Measurements from ENCODE around the gene LUM.

Gene LUM

GRCh38 chr12:91072931-91073330 lies 38.4 kb downstream of the LUM start (continued):
- TF ChIP-seq ZBTB10 (tag by site-specific recombination; IDR thresholded peaks at IDR 0.05) (no peak), ZBTB6 (tag by site-specific recombination; IDR thresholded peaks at IDR 0.05) (no peak), ZNF48 (tag by site-specific recombination; IDR thresholded peaks at IDR 0.05) (no peak)

- POLR2A ChIA-PET, result no interaction called here
- no peak for TF ChIP-seq ELK4 (IDR thresholded peaks at IDR 0.05; ENCODE audit: borderline replicate concordance, low read depth, low read length)
- TF ChIP-seq ZNF488 (tag by site-specific recombination; IDR thresholded peaks at IDR 0.05), result no peak
- TF ChIP-seq ZNF155 (tag by site-specific recombination; IDR thresholded peaks at IDR 0.05), result no peak
- no peak for TF ChIP-seq ZNF146 (tag by site-specific recombination; IDR thresholded peaks at IDR 0.05)
- TF ChIP-seq SP3 (tag by site-specific recombination; IDR thresholded peaks at IDR 0.05), result no peak
- no peak for TF ChIP-seq ZFHX2 (tag by site-specific recombination; conservative IDR thresholded peaks at IDR 0.05)
- TF ChIP-seq ZNF558 (tag by site-specific recombination; IDR thresholded peaks at IDR 0.05), result no peak
- TF ChIP-seq TCF7L2 (IDR thresholded peaks at IDR 0.05; ENCODE audit: borderline replicate concordance, low read depth, low read length), result no peak
- TF ChIP-seq ZNF560 (tag by site-specific recombination; IDR thresholded peaks at IDR 0.05; ENCODE audit: borderline replicate concordance), result no peak
- Histone ChIP-seq H3K27ac (ENCODE audit: extremely low read depth, low read depth, low read length) (no peak overlapping the region), H3K9me3 (ENCODE audit: control insufficient read depth, insufficient read depth, low read depth, low read length) (no peaks in the 10 kb centered on the region), H3K4me1 (ENCODE audit: control insufficient read depth, insufficient read depth, low read length) (peaks cover 11% of the 10 kb centered on the region), H3K36me3 (ENCODE audit: control insufficient read depth in 2 of 2, insufficient read depth in 1 of 2, low read length in 2 of 2) (no peaks in the 10 kb centered on the region), H3K4me3 (ENCODE audit: low read depth, low read length) (no peak overlapping the region)
- CTCF ChIA-PET, result interaction anchor here (0.6 to 1.0 kb wide), 2 partner anchors 38 to 92 kb away, joined by 3 to 4 read pairs; no protein-coding TSS in a partner anchor
Measured at GRCh38 chr12:91070936-91071335, 40.4 kb downstream of the LUM start.

- CTCF ChIA-PET, result interaction anchor here (1.3 kb wide), 1 partner anchor 43 kb away, joined by 4 read pairs; no protein-coding TSS in a partner anchor
- Histone ChIP-seq H3K4me1 (ENCODE audit: control insufficient read depth, insufficient read depth, low read length) (no peaks in the 10 kb centered on the region), H3K9me3 (ENCODE audit: control insufficient read depth, insufficient read depth, low read depth, low read length) (no peaks in the 10 kb centered on the region), H3K36me3 (ENCODE audit: control insufficient read depth in 2 of 2, insufficient read depth in 1 of 2, low read length in 2 of 2) (no peaks in the 10 kb centered on the region), H3K4me3 (ENCODE audit: low read depth, low read length) (no peak overlapping the region), H3K27ac (ENCODE audit: extremely low read depth, low read depth, low read length) (no peak overlapping the region)
- POLR2A ChIA-PET, result no interaction called here
- TF ChIP-seq INSM2 (tag by site-specific recombination; IDR thresholded peaks at IDR 0.05) (no peak), ZNF654 (tag by site-specific recombination; IDR thresholded peaks at IDR 0.05; ENCODE audit: low read depth) (no peak), ZNF558 (tag by site-specific recombination; IDR thresholded peaks at IDR 0.05) (no peak), ZNF792 (tag by site-specific recombination; IDR thresholded peaks at IDR 0.05) (no peak), ZNF433 (tag by site-specific recombination; IDR thresholded peaks at IDR 0.05; ENCODE audit: low read depth) (no peak), TRIM28 (IDR thresholded peaks at IDR 0.05; ENCODE audit: borderline replicate concordance, low read length) (no peak), PRDM10 (tag by site-specific recombination; IDR thresholded peaks at IDR 0.05) (no peak), ZNF274 (IDR thresholded peaks at IDR 0.05; ENCODE audit: low read length) (no peak), ZNF274 (tag by site-specific recombination; IDR thresholded peaks at IDR 0.05; ENCODE audit: borderline replicate concordance) (no peak), ZNF23 (tag by site-specific recombination; IDR thresholded peaks at IDR 0.05; ENCODE audit: borderline replicate concordance) (no peak), ZNF830 (tag by site-specific recombination; IDR thresholded peaks at IDR 0.05; ENCODE audit: low read depth) (no peak)
Measured at GRCh38 chr12:91065396-91065795, 45.9 kb downstream of the LUM start.

Measured in HEK293 (cell line).